ENCODE results near the gene MINDY1. TPM values are rescaled to one million over a fixed set of nuclear protein-coding genes. Genes with fewer than 3 reads are reported as not detected.

Gene MINDY1
- total RNA-seq, 1 experiment from 2014 or later = 15.8 TPM

- H3K36me3 ChIP-seq (ENCODE audit: control insufficient read depth, insufficient read depth, low read length) = no peaks in the 10 kb centered on the region
- no peak overlapping the region for H3K4me3 ChIP-seq (ENCODE audit: low read depth in 2 of 2, low read length in 2 of 2)
- no peak for DNase-seq (ENCODE audit: low read depth, low spot score)
- H3K9me3 ChIP-seq (ENCODE audit: control insufficient read depth, insufficient read depth, low read depth, low read length) = no peaks in the 10 kb centered on the region
- peaks cover 7% of the 10 kb centered on the region for H3K4me1 ChIP-seq (ENCODE audit: control insufficient read depth, insufficient read depth, low read length)
- intact Hi-C loops (cut with micrococcal nuclease; ENCODE audit: unreplicated experiment) (no loop called here), in situ Hi-C loops (cut with HindIII; ENCODE audit: low pct_unique_long_range_greater_than_20kb, low sequenced_read_pairs) (no loop called here)
- TF ChIP-seq CTCF (IDR thresholded peaks at IDR 0.05) (no peak), SIN3A (IDR thresholded peaks at IDR 0.05; ENCODE audit: borderline replicate concordance, insufficient read depth, low read depth, low read length) (no peak), TCF7L2 (IDR thresholded peaks at IDR 0.05; ENCODE audit: low read depth, low read length) (no peak), REST (IDR thresholded peaks at IDR 0.05; ENCODE audit: insufficient read depth in 1 of 2, low read depth in 2 of 2, low read length in 1 of 2) (no peak)
- no TSS peak for BruUV-seq (replicated peaks)
- no peaks in the 10 kb centered on the region for H3K27me3 ChIP-seq (ENCODE audit: control insufficient read depth, insufficient read depth, low read length)
- ChIA-PET POLR2A (interaction anchor here (0.5 to 0.7 kb wide), 2 partner anchors 18 to 60 kb away, joined by 3 read pairs; no protein-coding TSS in a partner anchor), CTCF (interaction anchor here (0.7 kb wide), 1 partner anchor 17 kb away, joined by 5 read pairs; no protein-coding TSS in a partner anchor)
- no peak overlapping the region for H3K27ac ChIP-seq (ENCODE audit: low read length)
- ATAC-seq = no peak
Measured at GRCh38 chr1:151011154-151011850, 4.6 kb upstream of the MINDY1 start.

GRCh38 chr1:151010346-151010726 is 3.6 kb upstream of the MINDY1 start:
- TF ChIP-seq SIN3A (IDR thresholded peaks at IDR 0.05; ENCODE audit: borderline replicate concordance, insufficient read depth, low read depth, low read length) (no peak), REST (IDR thresholded peaks at IDR 0.05; ENCODE audit: insufficient read depth in 1 of 2, low read depth in 2 of 2, low read length in 1 of 2) (no peak), POLR2AphosphoS5 (IDR thresholded peaks at IDR 0.05; ENCODE audit: low read depth, low read length) (no peak), TCF7L2 (IDR thresholded peaks at IDR 0.05; ENCODE audit: low read depth, low read length) (no peak), CTCF (IDR thresholded peaks at IDR 0.05) (no peak)
- Histone ChIP-seq H3K4me1 (ENCODE audit: control insufficient read depth, insufficient read depth, low read length) (peaks cover 7% of the 10 kb centered on the region), H3K27me3 (ENCODE audit: control insufficient read depth, insufficient read depth, low read length) (no peaks in the 10 kb centered on the region), H3K27ac (ENCODE audit: low read length) (no peak overlapping the region), H3K4me3 (ENCODE audit: low read depth in 2 of 2, low read length in 2 of 2) (no peak overlapping the region), H3K36me3 (ENCODE audit: control insufficient read depth, insufficient read depth, low read length) (no peaks in the 10 kb centered on the region), H3K9me3 (ENCODE audit: control insufficient read depth, insufficient read depth, low read depth, low read length) (no peaks in the 10 kb centered on the region)
- ChIA-PET POLR2A (no interaction called here), CTCF (interaction anchor here (0.7 kb wide), 1 partner anchor 18 kb away, joined by 5 read pairs; no protein-coding TSS in a partner anchor)
- no peak for DNase-seq (ENCODE audit: low read depth, low spot score)
- BruUV-seq (replicated peaks) = no TSS peak
- intact Hi-C loops (cut with micrococcal nuclease; ENCODE audit: unreplicated experiment) (no loop called here), in situ Hi-C loops (cut with HindIII; ENCODE audit: low pct_unique_long_range_greater_than_20kb, low sequenced_read_pairs) (no loop called here)
- no peak for ATAC-seq
